ENCODE results near the gene HSPA4. TPM values are rescaled to one million over a fixed set of nuclear protein-coding genes. Genes with fewer than 3 reads are reported as not detected.

Gene HSPA4
- total and polyA plus RNA-seq, 5 donors from 2014 or later: 32.8 to 47.9 (median 38.7) TPM

GRCh38 chr5:133051061-133051541 is 712 bp upstream of the HSPA4 start:
- Mint-ChIP-seq H3K4me1 (peaks cover 13 to 55% (median 34%) of the 10 kb centered on the region in 4 donors), H3K27ac (peak overlapping the region; percentile 100), H3K4me3 (peak overlapping the region; percentile 93 to 100 (median 98)), H3K27me3 (peaks cover 4% of the 10 kb centered on the region), H3K9me3 (no peaks in the 10 kb centered on the region), H3K36me3 (peaks cover 5% of the 10 kb centered on the region)
- DNase-seq (no peak), ATAC-seq (ENCODE audit: low read depth in 2 of 2) (no peak)
- Histone ChIP-seq H3K4me3 (ENCODE audit: low read depth, low read length) (peak overlapping the region; percentile 90), H3K27ac (ENCODE audit: insufficient read depth, low read length, poor library complexity, severe bottlenecking) (peak overlapping the region; percentile 99), H3K4me1 (ENCODE audit: control insufficient read depth, insufficient read depth, low read length, poor library complexity, severe bottlenecking) (peaks cover 40% of the 10 kb centered on the region), H3K9me3 (ENCODE audit: control insufficient read depth in 2 of 2, low read length in 2 of 2) (no peaks in the 10 kb centered on the region), H3K27me3 (ENCODE audit: control insufficient read depth, insufficient read depth, low read length) (no peaks in the 10 kb centered on the region), H3K36me3 (ENCODE audit: control insufficient read depth, insufficient read depth, low read length) (no peaks in the 10 kb centered on the region)

GRCh38 chr5:133052317-133053175 is 733 bp downstream of the HSPA4 start:
- Histone ChIP-seq H3K27me3 (ENCODE audit: control insufficient read depth, insufficient read depth, low read length) (no peaks in the 10 kb centered on the region), H3K4me1 (ENCODE audit: control insufficient read depth, insufficient read depth, low read length, poor library complexity, severe bottlenecking) (peaks cover 47% of the 10 kb centered on the region), H3K36me3 (ENCODE audit: control insufficient read depth, insufficient read depth, low read length) (no peaks in the 10 kb centered on the region), H3K27ac (ENCODE audit: insufficient read depth, low read length, poor library complexity, severe bottlenecking) (peak overlapping the region; percentile 99), H3K9me3 (ENCODE audit: control insufficient read depth in 2 of 2, low read length in 2 of 2) (no peaks in the 10 kb centered on the region), H3K4me3 (ENCODE audit: low read depth, low read length) (peak overlapping the region; percentile 90)
- H3K27ac Mint-ChIP-seq: peak overlapping the region; percentile 100
- peaks cover 25 to 68% (median 41%) of the 10 kb centered on the region in 4 donors for H3K4me1 Mint-ChIP-seq
- no peaks in the 10 kb centered on the region for H3K9me3 Mint-ChIP-seq
- H3K4me3 Mint-ChIP-seq: peak overlapping the region; percentile 93 to 100 (median 98)
- peak; percentile 19 to 29 for ATAC-seq (ENCODE audit: low read depth in 2 of 2)
- peak; percentile 13 to 74 (median 43) for DNase-seq
- peaks cover 4% of the 10 kb centered on the region for H3K27me3 Mint-ChIP-seq
- peaks cover 5% of the 10 kb centered on the region for H3K36me3 Mint-ChIP-seq

- Mint-ChIP-seq H3K9me3 (no peaks in the 10 kb centered on the region), H3K27ac (peak overlapping the region in 2 of 3 donors; percentile 46 to 100), H3K36me3 (peaks cover 5% of the 10 kb centered on the region), H3K4me1 (peaks cover 31 to 76% (median 45%) of the 10 kb centered on the region in 4 donors), H3K4me3 (peak overlapping the region; percentile 93 to 100 (median 98)), H3K27me3 (peaks cover 4% of the 10 kb centered on the region)
- H3K27me3 ChIP-seq (ENCODE audit: control insufficient read depth, insufficient read depth, low read length): no peaks in the 10 kb centered on the region
- H3K36me3 ChIP-seq (ENCODE audit: control insufficient read depth, insufficient read depth, low read length): no peaks in the 10 kb centered on the region
- H3K4me3 ChIP-seq (ENCODE audit: low read depth, low read length): peak overlapping the region; percentile 90
- ATAC-seq (ENCODE audit: low read depth in 2 of 2): no peak
- H3K9me3 ChIP-seq (ENCODE audit: control insufficient read depth in 2 of 2, low read length in 2 of 2): no peaks in the 10 kb centered on the region
- peaks cover 52% of the 10 kb centered on the region for H3K4me1 ChIP-seq (ENCODE audit: control insufficient read depth, insufficient read depth, low read length, poor library complexity, severe bottlenecking)
- peak overlapping the region; percentile 99 for H3K27ac ChIP-seq (ENCODE audit: insufficient read depth, low read length, poor library complexity, severe bottlenecking)
- no peak for DNase-seq
These were observed 1.6 kb downstream of the HSPA4 start for GRCh38 chr5:133053448-133053847.

GRCh38 chr5:133054697-133055471 is 3.1 kb downstream of the HSPA4 start:
- Histone ChIP-seq H3K4me3 (ENCODE audit: low read depth, low read length) (peak overlapping the region; percentile 13), H3K27ac (ENCODE audit: insufficient read depth, low read length, poor library complexity, severe bottlenecking) (no peak overlapping the region), H3K27me3 (ENCODE audit: control insufficient read depth, insufficient read depth, low read length) (no peaks in the 10 kb centered on the region), H3K4me1 (ENCODE audit: control insufficient read depth, insufficient read depth, low read length, poor library complexity, severe bottlenecking) (peaks cover 52% of the 10 kb centered on the region), H3K36me3 (ENCODE audit: control insufficient read depth, insufficient read depth, low read length) (no peaks in the 10 kb centered on the region), H3K9me3 (ENCODE audit: control insufficient read depth in 2 of 2, low read length in 2 of 2) (no peaks in the 10 kb centered on the region)
- Mint-ChIP-seq H3K4me3 (peak overlapping the region; percentile 60 to 85 (median 77)), H3K4me1 (peaks cover 35 to 76% (median 49%) of the 10 kb centered on the region in 4 donors), H3K27ac (peak overlapping the region in 1 of 3 donors; percentile 77), H3K9me3 (no peaks in the 10 kb centered on the region), H3K27me3 (peaks cover 4% of the 10 kb centered on the region), H3K36me3 (peaks cover 5% of the 10 kb centered on the region)
- no peak for DNase-seq
- ATAC-seq (ENCODE audit: low read depth in 2 of 2): no peak

GRCh38 chr5:133056891-133057290 is 5.1 kb downstream of the HSPA4 start:
- H3K4me1 ChIP-seq (ENCODE audit: control insufficient read depth, insufficient read depth, low read length, poor library complexity, severe bottlenecking): peaks cover 43% of the 10 kb centered on the region

GRCh38 chr5:133059621-133060020 is 7.8 kb downstream of the HSPA4 start:
- Histone ChIP-seq H3K4me1 (ENCODE audit: control insufficient read depth, insufficient read depth, low read length, poor library complexity, severe bottlenecking) (peaks cover 29% of the 10 kb centered on the region), H3K27ac (ENCODE audit: insufficient read depth, low read length, poor library complexity, severe bottlenecking) (peak overlapping the region; percentile 19), H3K9me3 (ENCODE audit: control insufficient read depth in 2 of 2, low read length in 2 of 2) (no peaks in the 10 kb centered on the region), H3K27me3 (ENCODE audit: control insufficient read depth, insufficient read depth, low read length) (no peaks in the 10 kb centered on the region), H3K36me3 (ENCODE audit: control insufficient read depth, insufficient read depth, low read length) (no peaks in the 10 kb centered on the region), H3K4me3 (ENCODE audit: low read depth, low read length) (no peak overlapping the region)
- no peak for ATAC-seq (ENCODE audit: low read depth in 2 of 2)
- peak overlapping the region in 2 of 3 donors; percentile 18 to 82 for H3K27ac Mint-ChIP-seq
- H3K9me3 Mint-ChIP-seq: no peaks in the 10 kb centered on the region
- no peak for DNase-seq
- peak overlapping the region in 2 of 4 donors; percentile 3 to 18 for H3K4me3 Mint-ChIP-seq
- H3K36me3 Mint-ChIP-seq: peaks cover 10% of the 10 kb centered on the region
- H3K27me3 Mint-ChIP-seq: no peaks in the 10 kb centered on the region
- peaks cover 36 to 69% (median 49%) of the 10 kb centered on the region in 4 donors for H3K4me1 Mint-ChIP-seq

More at GRCh38 chr5:133056891-133057290, 5.1 kb downstream of the HSPA4 start:
- no peak for DNase-seq
- Mint-ChIP-seq H3K4me1 (peaks cover 33 to 76% (median 45%) of the 10 kb centered on the region in 4 donors), H3K27ac (no peak overlapping the region), H3K4me3 (peak overlapping the region in 2 of 4 donors; percentile 11 to 19), H3K9me3 (no peaks in the 10 kb centered on the region), H3K27me3 (no peaks in the 10 kb centered on the region), H3K36me3 (peaks cover 5% of the 10 kb centered on the region)
- no peaks in the 10 kb centered on the region for H3K27me3 ChIP-seq (ENCODE audit: control insufficient read depth, insufficient read depth, low read length)
- peak overlapping the region; percentile 27 for H3K4me3 ChIP-seq (ENCODE audit: low read depth, low read length)
- no peak for ATAC-seq (ENCODE audit: low read depth in 2 of 2)
- no peaks in the 10 kb centered on the region for H3K36me3 ChIP-seq (ENCODE audit: control insufficient read depth, insufficient read depth, low read length)
- H3K27ac ChIP-seq (ENCODE audit: insufficient read depth, low read length, poor library complexity, severe bottlenecking): peak overlapping the region; percentile 23
- no peaks in the 10 kb centered on the region for H3K9me3 ChIP-seq (ENCODE audit: control insufficient read depth in 2 of 2, low read length in 2 of 2)

- peaks cover 21% of the 10 kb centered on the region for H3K36me3 ChIP-seq (ENCODE audit: control insufficient read depth, insufficient read depth, low read length)
- no peaks in the 10 kb centered on the region for H3K9me3 ChIP-seq (ENCODE audit: control insufficient read depth in 2 of 2, low read length in 2 of 2)
- peak overlapping the region in 2 of 4 donors; percentile 28 to 32 for H3K4me3 Mint-ChIP-seq
- no peaks in the 10 kb centered on the region for H3K27me3 ChIP-seq (ENCODE audit: control insufficient read depth, insufficient read depth, low read length)
- no peak for DNase-seq
- no peak overlapping the region for H3K27ac ChIP-seq (ENCODE audit: insufficient read depth, low read length, poor library complexity, severe bottlenecking)
- H3K36me3 Mint-ChIP-seq: peaks cover 19% of the 10 kb centered on the region
- no peaks in the 10 kb centered on the region for H3K9me3 Mint-ChIP-seq
- H3K4me1 ChIP-seq (ENCODE audit: control insufficient read depth, insufficient read depth, low read length, poor library complexity, severe bottlenecking): peaks cover 16% of the 10 kb centered on the region
- H3K4me1 Mint-ChIP-seq: peaks cover 37 to 52% (median 46%) of the 10 kb centered on the region in 4 donors
- H3K27ac Mint-ChIP-seq: peak overlapping the region; percentile 6 to 47 (median 34)
- no peak for ATAC-seq (ENCODE audit: low read depth in 2 of 2)
- no peaks in the 10 kb centered on the region for H3K27me3 Mint-ChIP-seq
- H3K4me3 ChIP-seq (ENCODE audit: low read depth, low read length): peak overlapping the region; percentile 1
These were observed 10.5 kb downstream of the HSPA4 start for GRCh38 chr5:133062276-133062675.

Data from CD4-positive, CD25-positive, alpha-beta regulatory T cell (primary cell).